HepG2 (cell line): ENCODE measurements around the gene RNF114. TPM values are rescaled to one million over a fixed set of nuclear protein-coding genes. Genes with fewer than 3 reads are reported as not detected.

ENCODE experiments used
- ATF6 ChIP-seq: sonication (generic); formaldehyde crosslinking; conservative IDR thresholded peaks from 2 replicates; pipeline ENCODE4 v1.4.0; 2020; ENCODE audit warnings: missing genetic modification reagents
- CERS6 ChIP-seq: sonication (generic); formaldehyde crosslinking; IDR thresholded peaks from 2 replicates; pipeline ENCODE4 v1.5.0; 2020; ENCODE audit warnings: missing genetic modification reagents
- DR1 ChIP-seq: sonication (generic); formaldehyde crosslinking; IDR thresholded peaks from 2 replicates; pipeline ENCODE4 v1.8.0; 2021; ENCODE audit warnings: mild to moderate bottlenecking, missing genetic modification reagents, inconsistent platforms
- HNF1A ChIP-seq, 2 experiments: sonication (generic) in 1 of 2; formaldehyde crosslinking in 1 of 2; IDR thresholded peaks; 2 replicates each; pipeline versions ENCODE4 v1.4.0 to v1.6.1; 2016 to 2020; ENCODE audit warnings: borderline replicate concordance in 1 of 2, low read depth in 1 of 2, mild to moderate bottlenecking in 1 of 2, missing genetic modification reagents in 1 of 2
- IKZF1 ChIP-seq: fragments of 450-650 bp; IDR thresholded peaks from 2 replicates; pipeline ENCODE4 v1.7.1; 2016
- PHF8 ChIP-seq: sonication (generic); formaldehyde crosslinking; IDR thresholded peaks from 2 replicates; pipeline ENCODE4 v1.5.0; 2020; ENCODE audit warnings: missing genetic modification reagents
- RNF219 ChIP-seq: sonication (generic); formaldehyde crosslinking; IDR thresholded peaks from 2 replicates; pipeline ENCODE4 v1.5.0; 2020; ENCODE audit warnings: mild to moderate bottlenecking, missing genetic modification reagents
- SPEN ChIP-seq: sonication (generic); formaldehyde crosslinking; IDR thresholded peaks from 2 replicates; pipeline ENCODE4 v1.5.1; 2020; ENCODE audit warnings: low read depth, mild to moderate bottlenecking, missing genetic modification reagents
- ZFYVE20 ChIP-seq: sonication (generic); formaldehyde crosslinking; IDR thresholded peaks from 2 replicates; pipeline ENCODE4 v1.8.0; 2023; ENCODE audit warnings: low read depth, mild to moderate bottlenecking, moderate library complexity, missing genetic modification reagents, borderline replicate concordance
- ZNF501 ChIP-seq: sonication (generic); formaldehyde crosslinking; IDR thresholded peaks from 2 replicates; pipeline ENCODE4 v1.5.1; 2020; ENCODE audit warnings: mild to moderate bottlenecking, moderate library complexity, missing genetic modification reagents
- ZNF598 ChIP-seq: sonication (generic); formaldehyde crosslinking; IDR thresholded peaks from 2 replicates; pipeline ENCODE4 v1.5.1; 2020; ENCODE audit warnings: mild to moderate bottlenecking, missing genetic modification reagents, borderline replicate concordance
- ZNF629 ChIP-seq: sonication (generic); formaldehyde crosslinking; conservative IDR thresholded peaks from 2 replicates; pipeline ENCODE4 v1.5.0; 2020; ENCODE audit warnings: missing genetic modification reagents
- ZNF781 ChIP-seq: sonication (generic); formaldehyde crosslinking; IDR thresholded peaks from 2 replicates; pipeline ENCODE4 v1.5.1; 2020; ENCODE audit warnings: borderline replicate concordance, mild to moderate bottlenecking, missing genetic modification reagents; ENCODE audit errors: not compliant biosample characterization
- polyA plus RNA-seq, 8 experiments: library from polyadenylated mRNA; depleted of rRNA in 3 of 8; stranded (reverse) in 7 of 8; unstranded in 1 of 8; fragments of >200 nt; fragmentation: Illumina TruSeq in 4 of 8; extraction: Trizol in 4 of 8; gene quantifications; 2 replicates each; pipeline versions ENCODE4 v1.2.1 to v1.2.3, GENCODE V29; 2011 to 2016; ENCODE audit warnings: low read depth in 4 of 8, missing spikeins in 1 of 8, mixed read lengths in 1 of 8; ENCODE audit not compliant: insufficient read depth in 1 of 8
- total RNA-seq, 5 experiments: library from RNA; depleted of rRNA; stranded (reverse); fragments of >200 nt; fragmentation: Illumina TruSeq; extraction: Trizol; gene quantifications; 2 replicates each; pipeline ENCODE4 v1.2.3, GENCODE V29; 2016; ENCODE audit warnings: low read depth in 1 of 5

The RNF114 gene
- total and polyA plus RNA-seq, 2 of the 13 experiments (the other 11 are each of a cell fraction or from before 2014, with no cell fraction given): 119 to 126 TPM

- 0 out of 2 replicates have a peak, but pooled peaks have one; percentile 46 for TF ChIP-seq DR1 (CRISPR knock-in tag)
- no peak for TF ChIP-seq ZFYVE20 (CRISPR knock-in tag)
- TF ChIP-seq SPEN (CRISPR knock-in tag): 0 out of 2 replicates have a peak, but pooled peaks have one; percentile 8
- TF ChIP-seq CERS6: no peak
- TF ChIP-seq ATF6 (CRISPR knock-in tag): no peak
- TF ChIP-seq PHF8 (CRISPR knock-in tag): 0 out of 2 replicates have a peak, but pooled peaks have one; percentile 10
- TF ChIP-seq ZNF629: no peak
- peak; percentile 21; the same call in 1 of the 2 replicates for TF ChIP-seq ZNF501
- no peak for TF ChIP-seq RNF219 (CRISPR knock-in tag)
- no peak for TF ChIP-seq IKZF1
- TF ChIP-seq ZNF781 (CRISPR knock-in tag): no peak
- no peak for TF ChIP-seq ZNF598 (CRISPR knock-in tag)
- no peak for TF ChIP-seq HNF1A (IDR thresholded peaks at IDR 0.05; ENCODE audit: low read depth)
- 0 out of 2 replicates have a peak, but pooled peaks have one; percentile 46 for TF ChIP-seq HNF1A (CRISPR knock-in tag; IDR thresholded peaks at IDR 0.05; ENCODE audit: borderline replicate concordance)
Observed at GRCh38 chr20:49989234-49990065, 53.3 kb downstream of the RNF114 start (continued).
